Esophagus muscularis mucosa (tissue), 4 donors: ENCODE measurements around the gene EIF3F. TPM values are rescaled to one million over a fixed set of nuclear protein-coding genes. Genes with fewer than 3 reads are reported as not detected.

ENCODE experiments used
- DNase-seq: peaks from one replicate; pipeline ENCODE4 v3.0.0-alpha.2; 2017; ENCODE audit errors: extremely low spot score
- H3K27ac ChIP-seq, 4 donors: fragments of 200-600 bp; sonication (generic); replicated peaks in 1 of 4; 1 replicate in 3 of 4; 2 replicates in 1 of 4; pipeline ENCODE4 v1.5.1; 2016 to 2019; ENCODE audit warnings: mild to moderate bottlenecking in 1 of 4
- H3K27me3 ChIP-seq, 4 donors: fragments of 200-600 bp; sonication (generic); one replicate each; pipeline versions ENCODE4 v1.5.1 to v1.6.0; 2016 to 2019
- H3K36me3 ChIP-seq, 4 donors: fragments of 200-600 bp; sonication (generic); one replicate each; pipeline ENCODE4 v1.5.1; 2016 to 2019
- H3K4me1 ChIP-seq, 4 donors: fragments of 200-600 bp; sonication (generic); one replicate each; pipeline ENCODE4 v1.5.1; 2016 to 2019
- H3K4me3 ChIP-seq, 4 donors: fragments of 200-600 bp; sonication (generic); 1 replicate in 2 of 4; 2 replicates in 2 of 4; pipeline ENCODE4 v1.5.1; 2016 to 2019; ENCODE audit warnings: mild to moderate bottlenecking in 4 of 4, moderate library complexity in 1 of 4
- H3K9me3 ChIP-seq, 4 donors: fragments of 200-600 bp; sonication (generic); 1 replicate in 3 of 4; 2 replicates in 1 of 4; pipeline ENCODE4 v1.5.1; 2016 to 2019
- CTCF ChIP-seq, 3 experiments: fragments of 200-600 bp in 2 of 3; fragments of 450-650 bp in 1 of 3; sonication (generic) in 2 of 3; IDR thresholded peaks; one replicate each; pipeline ENCODE4 v1.5.1; 2017 to 2019; ENCODE audit warnings: antibody characterized with exemption in 3 of 3, mild to moderate bottlenecking in 2 of 3, moderate library complexity in 1 of 3
- EP300 ChIP-seq: sonication (generic); formaldehyde crosslinking; IDR thresholded peaks from one replicate; pipeline ENCODE4 v1.6.1; 2017; ENCODE audit warnings: antibody characterized with exemption
- POLR2A ChIP-seq: fragments of 450-650 bp; IDR thresholded peaks from one replicate; pipeline ENCODE4 v1.6.1; 2017; ENCODE audit warnings: antibody characterized with exemption, moderate library complexity, mild to moderate bottlenecking, low read depth
- POLR2AphosphoS5 ChIP-seq, 2 donors: sonication (generic); formaldehyde crosslinking; IDR thresholded peaks; one replicate each; pipeline ENCODE4 v1.6.1; 2017; ENCODE audit warnings: antibody characterized with exemption in 2 of 2
- WGBS: methylation state at CpG from one replicate; pipeline ENCODE4 v1.1.5; 2018; 5-methylcytosine and 5-hydroxymethylcytosine counted together
- intact Hi-C: fragments of 100-400 bp; cut with DNase I; formaldehyde crosslinking; loops from one replicate; pipeline ENCODE4 v1.15.1; 2023
- total RNA-seq, 4 donors: library from RNA; depleted of rRNA; stranded (reverse); fragments of >200 nt; gene quantifications; one replicate each; pipeline versions ENCODE4 v1.1.0 to v1.2.1, GENCODE V29; 2016

EIF3F gene
- total RNA-seq, 4 donors from 2014 or later = 181 to 447 (median 313) TPM

- Histone ChIP-seq H3K27ac (no peak overlapping the region), H3K36me3 (no peaks in the 10 kb centered on the region), H3K27me3 (no peaks in the 10 kb centered on the region), H3K9me3 (no peaks in the 10 kb centered on the region), H3K4me3 (no peak overlapping the region), H3K4me1 (no peaks in the 10 kb centered on the region)
- intact Hi-C loops = no loop called here
- DNase-seq = no peak
- TF ChIP-seq POLR2AphosphoS5 (IDR thresholded peaks at IDR 0.05) (no peak), EP300 (no peak), POLR2A (no peak), CTCF (IDR thresholded peaks at IDR 0.05) (no peak)
- WGBS = 74% methylated on average over 1 of the region's 1 CpG
Observed at GRCh38 chr11:7967097-7967496, 20.0 kb upstream of the EIF3F start.

GRCh38 chr11:7967826-7968225 is 19.3 kb upstream of the EIF3F start:
- no peaks in the 10 kb centered on the region for H3K9me3 ChIP-seq
- H3K27me3 ChIP-seq = no peaks in the 10 kb centered on the region
- DNase-seq = no peak
- intact Hi-C loops = no loop called here
- no peak overlapping the region for H3K27ac ChIP-seq
- TF ChIP-seq CTCF (IDR thresholded peaks at IDR 0.05) = no peak
- no peak for TF ChIP-seq POLR2AphosphoS5 (IDR thresholded peaks at IDR 0.05)
- TF ChIP-seq EP300 = no peak
- no peak for TF ChIP-seq POLR2A
- H3K36me3 ChIP-seq = no peaks in the 10 kb centered on the region
- no peak overlapping the region for H3K4me3 ChIP-seq
- no peaks in the 10 kb centered on the region for H3K4me1 ChIP-seq

GRCh38 chr11:7968686-7969085 is 18.5 kb upstream of the EIF3F start:
- H3K36me3 ChIP-seq = no peaks in the 10 kb centered on the region
- H3K4me3 ChIP-seq = no peak overlapping the region
- intact Hi-C loops = no loop called here
- no peaks in the 10 kb centered on the region for H3K4me1 ChIP-seq
- TF ChIP-seq POLR2A (no peak), CTCF (IDR thresholded peaks at IDR 0.05) (no peak), EP300 (no peak), POLR2AphosphoS5 (IDR thresholded peaks at IDR 0.05) (no peak)
- DNase-seq = no peak
- WGBS = 27% methylated on average over 2 of the region's 2 CpGs
- H3K27me3 ChIP-seq = no peaks in the 10 kb centered on the region
- H3K9me3 ChIP-seq = no peaks in the 10 kb centered on the region
- H3K27ac ChIP-seq = no peak overlapping the region

GRCh38 chr11:7969756-7970646 is 17.1 kb upstream of the EIF3F start:
- no peak for DNase-seq
- Histone ChIP-seq H3K9me3 (no peaks in the 10 kb centered on the region), H3K4me1 (no peaks in the 10 kb centered on the region), H3K4me3 (no peak overlapping the region), H3K27me3 (no peaks in the 10 kb centered on the region), H3K36me3 (no peaks in the 10 kb centered on the region), H3K27ac (no peak overlapping the region)
- TF ChIP-seq EP300 = no peak
- TF ChIP-seq CTCF (IDR thresholded peaks at IDR 0.05) = no peak
- TF ChIP-seq POLR2AphosphoS5 (IDR thresholded peaks at IDR 0.05) = no peak
- no peak for TF ChIP-seq POLR2A
- 66% methylated on average over 3 of the region's 3 CpGs for WGBS
- intact Hi-C loops = no loop called here

- no peak overlapping the region for H3K4me3 ChIP-seq
- no peaks in the 10 kb centered on the region for H3K36me3 ChIP-seq
- no peak for TF ChIP-seq EP300
- TF ChIP-seq CTCF (IDR thresholded peaks at IDR 0.05) = no peak
- TF ChIP-seq POLR2A = no peak
- TF ChIP-seq POLR2AphosphoS5 (IDR thresholded peaks at IDR 0.05) = no peak
- H3K4me1 ChIP-seq = no peaks in the 10 kb centered on the region
- intact Hi-C loops = no loop called here
- no peak overlapping the region for H3K27ac ChIP-seq
- H3K9me3 ChIP-seq = no peaks in the 10 kb centered on the region
- H3K27me3 ChIP-seq = no peaks in the 10 kb centered on the region
- no peak for DNase-seq
Observed at GRCh38 chr11:7971846-7972245, 15.3 kb upstream of the EIF3F start.
